A204.1 (cell line): Measurements from ENCODE around the gene FERMT1.
"Not testable (repeated sequence)": the region's sequence is repeated elsewhere in the genome, so short reads cannot be mapped to it uniquely, and the experiment has no call there.

ENCODE experiments used
- FAIRE-seq: peaks from 2 replicates; lab custom pipeline; 2012; peaks lifted over from hg19 to GRCh38; lab: Jason Lieb, UNC

The FERMT1 gene

GRCh38 chr20:6069669-6070068 is 53.2 kb downstream of the FERMT1 start:
- FAIRE-seq: no peak

- no peak for FAIRE-seq
These were observed 55.0 kb downstream of the FERMT1 start for GRCh38 chr20:6067763-6068318.

- no peak for FAIRE-seq
These were observed 56.2 kb downstream of the FERMT1 start for GRCh38 chr20:6066582-6066981.

GRCh38 chr20:6061544-6061943 is 61.3 kb downstream of the FERMT1 start:
- FAIRE-seq: no peak

GRCh38 chr20:6060213-6060612 is 62.6 kb downstream of the FERMT1 start:
- FAIRE-seq: no peak

GRCh38 chr20:6058684-6059295 is 64.0 kb downstream of the FERMT1 start:
- no peak for FAIRE-seq

GRCh38 chr20:6057691-6058090 is 65.1 kb downstream of the FERMT1 start:
- FAIRE-seq: no peak

- FAIRE-seq: no peak
These were observed 65.7 kb downstream of the FERMT1 start for GRCh38 chr20:6057139-6057538.

- FAIRE-seq: no peak
These were observed 66.8 kb downstream of the FERMT1 start for GRCh38 chr20:6055981-6056569.

- no peak for FAIRE-seq
These were observed 67.6 kb downstream of the FERMT1 start for GRCh38 chr20:6055161-6055783.

- FAIRE-seq: not testable (repeated sequence)
These were observed 68.2 kb downstream of the FERMT1 start for GRCh38 chr20:6054689-6055051.

- FAIRE-seq: no peak
These were observed 68.8 kb downstream of the FERMT1 start, which contains the start of gene LRRN4 for GRCh38 chr20:6053776-6054688. Gene LRRN4 (minus strand): TSS chr20:6054060. CDS start chr20:6052799, 1,261 bp downstream.

- FAIRE-seq: no peak
These were observed 69.6 kb downstream of the FERMT1 start for GRCh38 chr20:6053064-6053775.

- no peak for FAIRE-seq
These were observed 71.3 kb downstream of the FERMT1 start for GRCh38 chr20:6051505-6051904.

GRCh38 chr20:6048391-6048790 is 74.4 kb downstream of the FERMT1 start:
- FAIRE-seq: no peak

- FAIRE-seq: no peak
These were observed 76.4 kb downstream of the FERMT1 start for GRCh38 chr20:6046432-6046831.

GRCh38 chr20:6045566-6045965 is 77.3 kb downstream of the FERMT1 start:
- no peak for FAIRE-seq

GRCh38 chr20:6044115-6044514 is 78.7 kb downstream of the FERMT1 start:
- no peak for FAIRE-seq

GRCh38 chr20:6041808-6042265 is 81.0 kb downstream of the FERMT1 start:
- no peak for FAIRE-seq

- FAIRE-seq: no peak
These were observed 81.6 kb downstream of the FERMT1 start for GRCh38 chr20:6040958-6041807.

GRCh38 chr20:6040540-6040939 is 82.3 kb downstream of the FERMT1 start:
- no peak for FAIRE-seq
